ENCODE results near the gene PLEKHN1. TPM values are rescaled to one million over a fixed set of nuclear protein-coding genes. Genes with fewer than 3 reads are reported as not detected.
A peak's percentile ranks its signal among the peaks of the same experiment; 100 is the strongest.
"Not testable (repeated sequence)": the region's sequence is repeated elsewhere in the genome, so short reads cannot be mapped to it uniquely, and the experiment has no call there.

PLEKHN1 gene
- total RNA-seq, 1 donor: 1.7 TPM

GRCh38 chr1:1003618-1004419 lies 37.5 kb downstream of the PLEKHN1 start:
- H3K4me3 ChIP-seq (ENCODE audit: low read depth, low read length): no peak overlapping the region
- TF ChIP-seq, protein P1, sequence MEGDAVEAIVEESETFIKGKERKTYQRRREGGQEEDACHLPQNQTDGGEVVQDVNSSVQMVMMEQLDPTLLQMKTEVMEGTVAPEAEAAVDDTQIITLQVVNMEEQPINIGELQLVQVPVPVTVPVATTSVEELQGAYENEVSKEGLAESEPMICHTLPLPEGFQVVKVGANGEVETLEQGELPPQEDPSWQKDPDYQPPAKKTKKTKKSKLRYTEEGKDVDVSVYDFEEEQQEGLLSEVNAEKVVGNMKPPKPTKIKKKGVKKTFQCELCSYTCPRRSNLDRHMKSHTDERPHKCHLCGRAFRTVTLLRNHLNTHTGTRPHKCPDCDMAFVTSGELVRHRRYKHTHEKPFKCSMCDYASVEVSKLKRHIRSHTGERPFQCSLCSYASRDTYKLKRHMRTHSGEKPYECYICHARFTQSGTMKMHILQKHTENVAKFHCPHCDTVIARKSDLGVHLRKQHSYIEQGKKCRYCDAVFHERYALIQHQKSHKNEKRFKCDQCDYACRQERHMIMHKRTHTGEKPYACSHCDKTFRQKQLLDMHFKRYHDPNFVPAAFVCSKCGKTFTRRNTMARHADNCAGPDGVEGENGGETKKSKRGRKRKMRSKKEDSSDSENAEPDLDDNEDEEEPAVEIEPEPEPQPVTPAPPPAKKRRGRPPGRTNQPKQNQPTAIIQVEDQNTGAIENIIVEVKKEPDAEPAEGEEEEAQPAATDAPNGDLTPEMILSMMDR (IDR thresholded peaks at IDR 0.05; ENCODE audit: insufficient read depth, low read depth, low read length): no peak
- DNase-seq (ENCODE audit: low read depth): no peak

DNA sequence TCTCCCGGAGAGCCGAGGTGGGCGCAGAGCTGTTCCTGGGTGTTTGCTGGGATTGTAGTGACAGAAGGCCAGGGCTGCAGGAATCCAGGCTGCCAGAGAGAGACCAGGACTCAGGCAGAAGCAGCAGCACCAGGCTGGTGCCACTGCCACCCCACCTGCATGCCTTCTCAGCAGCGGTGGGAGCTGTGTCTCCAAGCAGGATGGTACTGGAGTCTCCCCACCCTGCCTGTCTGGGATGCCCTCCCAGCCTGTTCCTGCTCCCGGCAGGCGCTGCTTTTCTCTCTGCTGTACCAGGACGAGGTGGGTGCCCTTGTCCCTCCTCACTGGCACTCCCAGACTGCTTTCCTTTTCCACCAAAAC lies 38.1 kb downstream of the PLEKHN1 start:
- H3K4me3 ChIP-seq (ENCODE audit: low read depth, low read length): no peak overlapping the region
- TF ChIP-seq, protein P1 (IDR thresholded peaks at IDR 0.05; ENCODE audit: insufficient read depth, low read depth, low read length): no peak
- DNase-seq (ENCODE audit: low read depth): no peak

- TF ChIP-seq, protein P1 (IDR thresholded peaks at IDR 0.05; ENCODE audit: insufficient read depth, low read depth, low read length): no peak
- H3K4me3 ChIP-seq (ENCODE audit: low read depth, low read length): no peak overlapping the region
- peak; percentile 60 for DNase-seq (ENCODE audit: low read depth)
These were observed 38.8 kb downstream of the PLEKHN1 start for GRCh38 chr1:1004780-1005697.

DNA sequence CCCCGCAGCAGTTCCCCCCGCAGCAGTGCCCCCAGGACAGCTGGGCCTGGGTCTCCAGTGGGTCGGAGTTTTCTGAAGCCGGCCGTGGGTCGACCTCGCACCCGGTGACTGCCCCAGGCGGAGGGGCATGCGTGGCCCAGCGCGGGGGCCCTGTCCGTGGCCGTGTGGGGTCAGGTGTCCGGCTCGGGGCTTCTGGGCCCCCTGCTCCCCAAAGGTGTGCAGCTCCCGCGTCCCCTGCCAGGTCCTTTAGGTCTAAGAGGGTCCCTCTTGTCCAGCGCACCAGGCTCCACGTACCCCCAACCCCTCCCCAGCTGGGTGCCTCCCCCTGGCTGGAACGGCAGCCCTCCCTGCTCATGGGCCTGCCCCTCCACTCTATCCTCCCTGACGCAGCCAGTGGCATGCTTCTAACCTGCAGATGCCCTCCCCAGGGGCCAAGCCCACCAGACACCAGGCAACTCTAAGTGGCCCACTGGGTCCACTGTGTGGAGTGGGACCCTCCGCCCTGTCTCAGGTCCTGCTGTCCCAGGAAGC lies 39.6 kb downstream of the PLEKHN1 start:
- no peak for DNase-seq (ENCODE audit: low read depth)
- TF ChIP-seq, protein P1 (IDR thresholded peaks at IDR 0.05; ENCODE audit: insufficient read depth, low read depth, low read length): no peak
- H3K4me3 ChIP-seq (ENCODE audit: low read depth, low read length): no peak overlapping the region

DNA sequence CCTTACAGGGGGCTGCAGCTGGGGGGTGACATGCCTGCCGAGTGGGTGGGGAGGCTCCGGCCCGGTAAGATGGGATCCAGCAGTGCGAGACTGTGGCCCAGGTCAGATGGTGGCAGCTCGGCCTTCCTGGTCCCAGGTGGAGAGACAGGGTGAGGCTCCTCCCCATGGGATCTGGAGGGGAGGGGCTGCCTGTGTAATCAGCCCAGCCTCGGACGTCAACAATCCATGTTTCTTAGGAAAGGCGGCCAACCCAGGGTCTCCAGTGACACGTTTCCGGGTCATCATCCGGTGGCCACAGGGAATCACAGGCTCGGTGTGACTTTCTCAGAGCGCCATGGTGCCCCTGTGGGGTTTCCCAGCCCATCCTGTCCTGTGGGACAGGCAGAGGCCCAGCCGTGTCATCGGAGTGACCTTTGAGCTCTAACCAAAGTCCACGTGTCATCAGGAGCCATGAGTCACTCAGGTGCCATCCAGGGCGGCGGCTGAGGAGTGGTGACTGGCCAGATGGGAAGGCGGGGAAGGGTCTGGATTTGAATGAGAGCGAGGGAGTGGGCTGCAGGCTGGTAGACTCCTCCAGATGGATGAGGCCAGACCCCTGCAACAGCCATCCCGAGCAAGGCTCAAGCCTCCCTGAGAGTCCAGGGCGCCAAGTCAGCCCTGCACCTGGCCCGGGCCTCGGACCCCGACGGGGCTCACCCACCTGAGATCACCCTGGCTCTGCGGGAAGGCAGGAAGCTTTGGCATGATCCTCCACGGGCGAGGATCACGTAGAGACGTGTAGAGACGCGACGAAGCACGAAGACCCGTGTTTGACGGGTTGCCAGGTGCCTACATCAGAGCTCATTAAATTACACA lies 40.2 kb downstream of the PLEKHN1 start:
- TF ChIP-seq, protein P1 (IDR thresholded peaks at IDR 0.05; ENCODE audit: insufficient read depth, low read depth, low read length): no peak
- no peak for DNase-seq (ENCODE audit: low read depth)
- no peak overlapping the region for H3K4me3 ChIP-seq (ENCODE audit: low read depth, low read length)

- not testable (repeated sequence) for DNase-seq (ENCODE audit: low read depth); H3K4me3 ChIP-seq (ENCODE audit: low read depth, low read length)
These were observed 43.8 kb downstream of the PLEKHN1 start for GRCh38 chr1:1010131-1010530.

Measured in fibroblast of villous mesenchyme (primary cell).